KMS-11 (cell line): ENCODE results near the gene THRAP3.

Experiments used
- H2AFZ ChIP-seq: fragments of 200-600 bp; sonication (generic); 2 replicates; pipeline ENCODE4 v1.6.1; 2016; ENCODE audit warnings: antibody characterized with exemption, mixed run types, low read depth
- H3K27ac ChIP-seq: fragments of 200-600 bp; sonication (generic); 2 replicates; pipeline ENCODE4 v1.6.1; 2016; ENCODE audit warnings: mild to moderate bottlenecking, mixed run types
- H3K27me3 ChIP-seq: fragments of 200-600 bp; sonication (generic); 2 replicates; pipeline ENCODE4 v1.6.1; 2017; ENCODE audit warnings: mild to moderate bottlenecking, low read depth, mixed run types, moderate library complexity; ENCODE audit not compliant: insufficient read depth
- H3K36me3 ChIP-seq: fragments of 200-600 bp; sonication (generic); 2 replicates; pipeline ENCODE4 v1.6.1; 2017; ENCODE audit warnings: mild to moderate bottlenecking, mixed run types; ENCODE audit not compliant: insufficient read depth
- H3K4me1 ChIP-seq: fragments of 200-600 bp; sonication (generic); 2 replicates; pipeline ENCODE4 v1.6.1; 2016; ENCODE audit warnings: mild to moderate bottlenecking, low read depth, mixed run types; ENCODE audit not compliant: poor library complexity, severe bottlenecking
- H3K4me2 ChIP-seq: fragments of 200-600 bp; sonication (generic); 2 replicates; pipeline ENCODE4 v1.7.0; 2016; ENCODE audit warnings: mild to moderate bottlenecking, mixed run types
- H3K4me3 ChIP-seq: fragments of 200-600 bp; sonication (generic); IDR thresholded peaks from 2 replicates; pipeline ENCODE4 v1.6.1; 2017; ENCODE audit warnings: low read depth, low read length, mixed read lengths; ENCODE audit not compliant: insufficient read depth
- H3K79me2 ChIP-seq: fragments of 200-600 bp; sonication (generic); 2 replicates; pipeline ENCODE4 v1.6.1; 2016; ENCODE audit warnings: low read depth, mixed run types; ENCODE audit not compliant: insufficient read depth
- H3K9ac ChIP-seq: fragments of 200-600 bp; sonication (generic); 2 replicates; pipeline ENCODE4 v1.6.1; 2016; ENCODE audit warnings: mild to moderate bottlenecking, mixed run types
- H4K20me1 ChIP-seq: fragments of 200-600 bp; sonication (generic); 2 replicates; pipeline ENCODE4 v1.6.1; 2016; ENCODE audit warnings: mild to moderate bottlenecking, mixed run types; ENCODE audit not compliant: insufficient read depth
- TF ChIP-seq, protein P1 (sequence below): fragments of 200-600 bp; sonication (generic); conservative IDR thresholded peaks from 2 replicates; pipeline ENCODE4 v1.6.1; 2017; ENCODE audit warnings: low read depth, mild to moderate bottlenecking, antibody characterized with exemption, low read length, moderate library complexity, mixed read lengths

Gene THRAP3

DNA sequence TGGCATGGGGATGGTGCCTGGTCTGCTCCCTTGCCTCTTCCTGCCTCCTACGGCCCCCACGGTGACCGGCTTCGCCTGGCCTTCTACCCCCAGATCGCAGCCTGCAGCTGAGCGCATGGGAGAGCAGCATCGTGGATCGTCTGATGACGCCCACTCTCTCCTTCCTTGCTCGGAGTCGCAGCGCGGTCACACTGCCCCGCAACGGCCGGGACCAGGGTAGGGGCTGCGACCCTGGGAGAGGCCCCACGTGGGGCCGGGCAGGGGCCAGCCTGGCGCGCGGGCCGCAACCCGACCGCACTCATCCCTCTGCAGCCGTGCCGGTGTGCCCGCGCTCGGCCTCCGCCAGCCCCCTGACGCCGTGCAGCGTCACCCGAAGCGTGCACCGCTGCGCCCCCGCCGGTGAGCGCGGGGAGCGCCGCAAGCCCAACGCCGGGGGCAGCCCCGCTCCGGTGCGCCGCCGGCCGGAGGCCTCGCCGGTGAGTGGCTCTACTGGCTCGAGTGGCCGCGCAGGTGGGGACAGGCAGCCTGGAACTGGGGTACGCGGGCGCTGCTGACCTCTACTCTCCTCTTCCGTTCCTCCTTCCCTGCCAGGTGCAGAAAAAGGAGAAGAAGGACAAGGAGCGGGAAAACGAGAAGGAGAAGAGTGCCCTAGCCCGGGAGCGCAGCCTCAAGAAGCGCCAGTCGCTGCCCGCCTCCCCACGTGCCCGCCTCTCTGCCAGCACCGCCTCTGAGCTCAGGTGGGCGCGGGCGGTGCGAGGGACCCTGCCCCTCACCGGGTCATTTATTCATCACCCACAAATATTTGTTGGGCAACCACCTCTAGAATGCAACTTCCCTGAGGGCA is 47.9 kb upstream of the THRAP3 start:
- H3K36me3 ChIP-seq: no peaks in the 10 kb centered on the region; the same call in 1 of the 2 replicates

DNA sequence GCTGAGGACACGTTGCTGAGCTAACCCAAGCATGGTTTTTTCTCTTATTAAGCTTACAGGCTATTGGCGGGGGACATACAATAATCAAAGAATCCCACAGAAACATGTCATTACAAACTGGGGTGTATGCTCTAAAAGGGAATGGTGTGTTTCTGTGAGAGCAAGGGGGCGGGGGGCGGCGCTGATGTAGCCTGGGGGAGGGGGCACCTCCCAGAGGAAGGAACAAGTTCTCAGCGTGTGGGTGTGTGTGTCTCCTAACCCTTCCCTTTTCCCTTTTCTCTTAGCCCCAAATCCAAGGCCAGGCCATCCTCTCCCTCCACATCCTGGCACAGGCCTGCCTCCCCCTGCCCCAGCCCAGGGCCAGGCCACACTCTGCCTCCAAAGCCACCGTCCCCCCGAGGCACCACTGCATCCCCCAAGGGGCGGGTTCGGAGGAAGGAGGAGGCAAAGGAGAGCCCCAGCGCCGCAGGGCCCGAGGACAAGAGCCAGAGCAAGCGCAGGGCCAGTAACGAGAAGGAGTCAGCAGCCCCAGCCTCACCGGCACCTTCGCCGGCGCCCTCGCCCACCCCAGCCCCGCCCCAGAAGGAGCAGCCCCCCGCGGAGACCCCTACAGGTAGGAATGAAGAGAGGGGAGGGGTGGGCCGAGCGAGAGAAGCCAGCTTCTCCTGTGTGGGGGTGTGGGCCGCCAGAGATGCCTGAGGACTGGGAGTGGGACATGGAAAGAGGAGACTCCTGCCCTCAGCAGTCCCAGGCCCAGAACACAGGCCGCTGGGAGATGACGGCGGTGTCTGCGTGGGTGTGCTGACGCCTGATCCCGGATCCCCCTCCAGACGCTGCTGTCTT is 46.4 kb upstream of the THRAP3 start:
- H3K4me1 ChIP-seq: peaks cover 19% of the 10 kb centered on the region
- no peaks in the 10 kb centered on the region for H3K36me3 ChIP-seq
- TF ChIP-seq, protein P1, sequence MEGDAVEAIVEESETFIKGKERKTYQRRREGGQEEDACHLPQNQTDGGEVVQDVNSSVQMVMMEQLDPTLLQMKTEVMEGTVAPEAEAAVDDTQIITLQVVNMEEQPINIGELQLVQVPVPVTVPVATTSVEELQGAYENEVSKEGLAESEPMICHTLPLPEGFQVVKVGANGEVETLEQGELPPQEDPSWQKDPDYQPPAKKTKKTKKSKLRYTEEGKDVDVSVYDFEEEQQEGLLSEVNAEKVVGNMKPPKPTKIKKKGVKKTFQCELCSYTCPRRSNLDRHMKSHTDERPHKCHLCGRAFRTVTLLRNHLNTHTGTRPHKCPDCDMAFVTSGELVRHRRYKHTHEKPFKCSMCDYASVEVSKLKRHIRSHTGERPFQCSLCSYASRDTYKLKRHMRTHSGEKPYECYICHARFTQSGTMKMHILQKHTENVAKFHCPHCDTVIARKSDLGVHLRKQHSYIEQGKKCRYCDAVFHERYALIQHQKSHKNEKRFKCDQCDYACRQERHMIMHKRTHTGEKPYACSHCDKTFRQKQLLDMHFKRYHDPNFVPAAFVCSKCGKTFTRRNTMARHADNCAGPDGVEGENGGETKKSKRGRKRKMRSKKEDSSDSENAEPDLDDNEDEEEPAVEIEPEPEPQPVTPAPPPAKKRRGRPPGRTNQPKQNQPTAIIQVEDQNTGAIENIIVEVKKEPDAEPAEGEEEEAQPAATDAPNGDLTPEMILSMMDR: no peak
- no peak overlapping the region for H3K9ac ChIP-seq
- H3K27me3 ChIP-seq: no peaks in the 10 kb centered on the region
- H2AFZ ChIP-seq: no peak overlapping the region
- H3K27ac ChIP-seq: no peak overlapping the region
- no peaks in the 10 kb centered on the region for H4K20me1 ChIP-seq
- H3K4me3 ChIP-seq: no peak overlapping the region
- no peak overlapping the region for H3K4me2 ChIP-seq
- H3K79me2 ChIP-seq: no peaks in the 10 kb centered on the region; the same call in 1 of the 2 replicates

More for the DNA sequence above, 47.9 kb upstream of the THRAP3 start:
- Histone ChIP-seq H3K79me2 (no peaks in the 10 kb centered on the region; the same call in 1 of the 2 replicates), H3K4me2 (no peak overlapping the region), H2AFZ (no peak overlapping the region), H3K4me1 (peaks cover 19% of the 10 kb centered on the region), H3K27me3 (no peaks in the 10 kb centered on the region), H4K20me1 (no peaks in the 10 kb centered on the region), H3K4me3 (no peak overlapping the region), H3K27ac (no peak overlapping the region), H3K9ac (no peak overlapping the region)
- TF ChIP-seq, protein P1: no peak

DNA sequence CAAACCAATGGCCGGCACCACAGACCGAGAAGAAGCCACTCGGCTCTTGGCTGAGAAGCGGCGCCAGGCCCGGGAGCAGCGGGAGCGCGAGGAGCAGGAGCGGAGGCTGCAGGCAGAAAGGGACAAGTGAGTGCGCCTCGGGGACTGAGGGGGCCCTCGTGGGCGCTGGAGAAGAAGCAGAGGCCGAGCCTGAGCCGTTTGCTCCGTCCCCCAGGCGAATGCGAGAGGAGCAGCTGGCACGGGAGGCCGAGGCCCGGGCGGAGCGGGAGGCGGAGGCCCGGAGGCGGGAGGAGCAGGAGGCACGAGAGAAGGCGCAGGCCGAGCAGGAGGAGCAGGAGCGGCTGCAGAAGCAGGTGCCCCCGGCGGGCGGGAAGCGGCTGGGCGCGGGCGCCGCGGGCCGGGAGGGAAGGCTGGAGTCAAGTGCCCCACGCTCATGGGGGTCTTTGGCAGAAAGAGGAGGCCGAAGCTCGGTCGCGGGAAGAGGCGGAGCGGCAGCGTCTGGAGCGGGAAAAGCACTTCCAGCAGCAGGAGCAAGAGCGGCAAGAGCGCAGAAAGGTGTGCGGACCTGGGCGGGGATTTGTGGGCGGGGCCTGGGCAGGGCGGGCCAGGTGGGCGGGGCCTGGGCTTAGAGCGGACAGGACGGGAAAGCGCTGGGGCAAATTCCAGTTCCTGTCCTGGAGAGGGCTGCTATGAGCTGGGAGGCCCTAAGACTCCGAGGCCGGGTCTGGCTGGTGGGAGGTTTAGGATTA is 45.6 kb upstream of the THRAP3 start:
- H3K27me3 ChIP-seq: no peaks in the 10 kb centered on the region
- H3K36me3 ChIP-seq: no peaks in the 10 kb centered on the region
- H3K27ac ChIP-seq: no peak overlapping the region
- no peak overlapping the region for H3K9ac ChIP-seq
- peaks cover 18% of the 10 kb centered on the region for H3K4me1 ChIP-seq
- no peaks in the 10 kb centered on the region for H4K20me1 ChIP-seq
- no peak overlapping the region for H3K4me2 ChIP-seq
- no peak overlapping the region for H3K4me3 ChIP-seq
- TF ChIP-seq, protein P1: no peak
- no peak overlapping the region for H2AFZ ChIP-seq
- H3K79me2 ChIP-seq: no peaks in the 10 kb centered on the region

DNA sequence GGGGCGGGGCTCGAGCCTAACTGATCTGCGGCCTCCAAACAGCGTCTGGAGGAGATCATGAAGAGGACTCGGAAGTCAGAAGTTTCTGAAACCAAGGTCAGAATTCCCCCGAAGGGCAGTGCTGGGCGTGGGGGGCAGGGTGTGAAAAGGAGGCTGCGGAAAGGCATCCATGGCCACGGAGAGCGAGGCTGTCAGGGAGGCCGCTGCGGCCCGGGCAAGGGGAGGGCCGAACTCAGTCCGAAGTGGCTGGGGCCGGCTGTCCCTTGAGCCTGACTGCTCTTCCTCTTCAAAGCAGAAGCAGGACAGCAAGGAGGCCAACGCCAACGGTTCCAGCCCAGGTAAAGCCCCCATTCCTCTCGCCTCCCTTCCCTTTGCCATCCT is 45.0 kb upstream of the THRAP3 start:
- TF ChIP-seq, protein P1: no peak

More for the DNA sequence above, 45.0 kb upstream of the THRAP3 start:
- Histone ChIP-seq H3K4me3 (no peak overlapping the region), H3K36me3 (no peaks in the 10 kb centered on the region), H3K27me3 (no peaks in the 10 kb centered on the region), H2AFZ (no peak overlapping the region), H3K79me2 (no peaks in the 10 kb centered on the region), H4K20me1 (no peaks in the 10 kb centered on the region), H3K4me2 (no peak overlapping the region), H3K4me1 (peaks cover 12% of the 10 kb centered on the region), H3K27ac (no peak overlapping the region), H3K9ac (no peak overlapping the region)
